Measurements from ENCODE around the gene PACS2. TPM values are rescaled to one million over a fixed set of nuclear protein-coding genes. Genes with fewer than 3 reads are reported as not detected.

The PACS2 gene
- total and polyA plus RNA-seq, 2 of the 8 experiments (the other 6 are each of a cell fraction or from before 2014, with no cell fraction given), result 38.0 to 62.8 TPM

- WGBS, 2 experiments (ENCODE audit: extremely low coverage in 1 of 2, insufficient coverage in 1 of 2, insufficient read length in 1 of 2, insufficient replicate concordance in 2 of 2, low coverage in 1 of 2, low lambda C conversion rate in 2 of 2, missing lambda C conversion rate in 1 of 2), result 93% methylated on average over 8 of the region's 8 CpGs; no CpG with 5 or more reads in 1 of the 2 experiments
- peaks cover 14 to 26% of the 10 kb centered on the region in 2 experiments for H3K9me3 ChIP-seq (ENCODE audit: insufficient read depth in 2 of 2, low read depth in 1 of 2, low read length in 1 of 2)
- TF ChIP-seq POU5F1 (IDR thresholded peaks at IDR 0.05; ENCODE audit: low read depth, low read length) (no peak), HDAC2 (IDR thresholded peaks at IDR 0.05; ENCODE audit: borderline replicate concordance in 1 of 2, low read depth in 2 of 2, low read length in 2 of 2) (no peak), NANOG (IDR thresholded peaks at IDR 0.05; ENCODE audit: insufficient read depth, low read depth, low read length, poor library complexity, severe bottlenecking) (no peak), RXRA (IDR thresholded peaks at IDR 0.05; ENCODE audit: insufficient read depth, low read depth, low read length) (no peak), TAF7 (optimal IDR thresholded peaks at IDR 0.05; ENCODE audit: borderline replicate concordance, low read depth, low read length) (no peak)
These were observed 80.9 kb downstream of the PACS2 start for GRCh38 chr14:105395538-105395854.

More at GRCh38 chr14:105395538-105395854, 80.9 kb downstream of the PACS2 start:
- FAIRE-seq, result no peak
- no peak overlapping the region for H3K56ac ChIP-seq (replicated peaks; ENCODE audit: insufficient read length, low read depth, low read length)
- no peak overlapping the region for H3K27ac ChIP-seq (ENCODE audit: low read depth, low read length)
- H3K4me2 ChIP-seq (ENCODE audit: insufficient read depth in 1 of 2, low read depth in 2 of 2, low read length in 2 of 2), result no peak overlapping the region
- H3K23me2 ChIP-seq (ENCODE audit: low read depth, low read length), result peaks cover 3% of the 10 kb centered on the region; the same call in 1 of the 2 replicates
- POLR2A ChIA-PET (ENCODE audit: partially characterized antibody), result interaction anchor here (2.1 kb wide), 1 partner anchor 11 kb away, joined by 5 read pairs; no protein-coding TSS in a partner anchor
- no peak overlapping the region for H3K23ac ChIP-seq (ENCODE audit: insufficient read length)
- H2BK15ac ChIP-seq (ENCODE audit: low read length), result no peak overlapping the region
- no peak overlapping the region for H2AFZ ChIP-seq (ENCODE audit: low read length)
- H3K4me1 ChIP-seq (replicated peaks in 1 of 4; ENCODE audit: control insufficient read depth in 3 of 4, insufficient read depth in 4 of 4, low read length in 3 of 4), result peaks cover 0 to 9% (median 3%) of the 10 kb centered on the region in 4 experiments; a peak in 4 of 7 replicates
- peaks cover 0 to 16% (median 7%) of the 10 kb centered on the region in 4 experiments; a peak in 3 of 7 replicates for H3K27me3 ChIP-seq (replicated peaks in 1 of 4; ENCODE audit: control insufficient read depth in 3 of 4, extremely low read depth in 1 of 4, insufficient read depth in 3 of 4, low read length in 3 of 4)
- DNase-seq (ENCODE audit: low read depth in 1 of 2, low spot score in 2 of 2), result no peak
- H2BK5ac ChIP-seq (ENCODE audit: low read depth, low read length), result no peak overlapping the region
- no peak overlapping the region; a peak in 1 of 7 replicates for H3K9ac ChIP-seq (replicated peaks in 1 of 4; ENCODE audit: extremely low read depth in 1 of 4, low read depth in 3 of 4, low read length in 3 of 4)
- H3K79me1 ChIP-seq (ENCODE audit: low read depth, low read length), result no peaks in the 10 kb centered on the region; the same call in 1 of the 2 replicates
- H4K91ac ChIP-seq (replicated peaks; ENCODE audit: insufficient read length, low read length), result no peak overlapping the region
- no peak overlapping the region for H4K5ac ChIP-seq (ENCODE audit: insufficient read length, low read depth, low read length)
- H4K8ac ChIP-seq (ENCODE audit: extremely low read depth, insufficient read depth, low read length), result peak overlapping the region; percentile 51
- H3K4me3 ChIP-seq (ENCODE audit: extremely low read depth in 1 of 4, insufficient read depth in 2 of 4, low read depth in 3 of 4, low read length in 4 of 4), result no peak overlapping the region
- no peak overlapping the region for H2BK20ac ChIP-seq (ENCODE audit: low read length)
- H3K18ac ChIP-seq (ENCODE audit: extremely low read depth, low read length), result no peak overlapping the region
- H3K79me2 ChIP-seq (ENCODE audit: control insufficient read depth in 1 of 2, insufficient read depth in 2 of 2, low read length in 2 of 2), result no peaks in the 10 kb centered on the region
- CTCF ChIA-PET (ENCODE audit: partially characterized antibody), result interaction anchor here (1.1 kb wide), 1 partner anchor 201 kb away, joined by 3 read pairs; no protein-coding TSS in a partner anchor
- H2AK5ac ChIP-seq (ENCODE audit: low read depth, low read length), result no peak overlapping the region
- no peak overlapping the region for H2BK12ac ChIP-seq (ENCODE audit: low read depth, low read length)
- H4K20me1 ChIP-seq (replicated peaks in 1 of 2; ENCODE audit: control insufficient read depth in 1 of 2, insufficient read depth in 2 of 2, low read length in 2 of 2), result no peaks in the 10 kb centered on the region
- H2BK120ac ChIP-seq (replicated peaks; ENCODE audit: low read depth, low read length), result no peak overlapping the region
- H3K4ac ChIP-seq (replicated peaks; ENCODE audit: insufficient read length, low read depth, low read length), result no peak overlapping the region
- peaks cover 0 to 12% (median 2%) of the 10 kb centered on the region in 4 experiments; a peak in 4 of 8 replicates for H3K36me3 ChIP-seq (ENCODE audit: control insufficient read depth in 2 of 4, insufficient read depth in 4 of 4, low read length in 3 of 4)
- no peak overlapping the region for H3K14ac ChIP-seq (ENCODE audit: insufficient read length)

Measured in H1 (cell line).